Raji (cell line): ENCODE data around the gene RPS6KL1.

ENCODE experiments used
- POLR2A ChIP-seq: IDR thresholded peaks from 2 replicates; pipeline ENCODE4 v1.6.1; 2011; ENCODE audit warnings: low read depth, low read length, control low read depth; ENCODE audit not compliant: insufficient read depth

The RPS6KL1 gene

DNA sequence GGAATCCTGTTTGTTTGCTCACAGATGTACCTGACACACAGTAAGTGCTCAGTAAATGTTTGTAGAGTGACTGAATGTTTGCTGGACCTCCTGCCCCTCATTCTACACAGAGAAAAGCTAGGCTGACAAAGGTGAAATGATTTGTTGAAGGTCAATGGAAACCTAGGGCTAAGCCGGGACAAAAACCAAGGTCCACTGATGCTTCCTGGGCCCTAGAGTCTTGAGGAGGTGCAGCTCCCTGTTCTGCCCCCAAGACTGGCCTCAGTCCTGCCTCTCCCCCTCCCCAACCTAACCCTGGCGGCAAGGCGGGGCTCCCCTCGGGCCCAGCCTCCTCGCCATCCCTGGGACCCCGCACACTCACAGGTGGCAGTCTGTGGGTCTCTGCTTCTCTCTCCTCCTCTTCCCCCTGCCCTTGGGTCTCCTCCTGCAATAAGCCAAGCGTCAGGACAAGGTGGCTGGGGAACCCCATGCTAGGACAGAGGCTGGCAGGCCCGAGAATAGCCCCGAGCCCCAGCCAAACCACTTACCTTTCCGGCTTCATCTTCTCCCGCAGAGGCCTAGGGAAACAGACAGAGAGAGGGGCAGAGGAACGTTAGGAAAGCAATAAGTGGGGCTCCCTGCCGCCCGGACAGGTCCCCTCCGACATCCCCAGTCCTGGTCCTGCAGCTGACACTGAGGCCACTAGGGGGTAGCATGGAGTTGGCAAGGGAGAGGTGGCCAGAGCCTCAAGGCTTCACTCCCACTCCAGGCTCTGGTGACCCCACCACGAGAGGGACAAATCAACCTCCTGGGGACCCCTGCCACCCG is 23.0 kb upstream of the RPS6KL1 start:
- no peak for TF ChIP-seq POLR2A

DNA sequence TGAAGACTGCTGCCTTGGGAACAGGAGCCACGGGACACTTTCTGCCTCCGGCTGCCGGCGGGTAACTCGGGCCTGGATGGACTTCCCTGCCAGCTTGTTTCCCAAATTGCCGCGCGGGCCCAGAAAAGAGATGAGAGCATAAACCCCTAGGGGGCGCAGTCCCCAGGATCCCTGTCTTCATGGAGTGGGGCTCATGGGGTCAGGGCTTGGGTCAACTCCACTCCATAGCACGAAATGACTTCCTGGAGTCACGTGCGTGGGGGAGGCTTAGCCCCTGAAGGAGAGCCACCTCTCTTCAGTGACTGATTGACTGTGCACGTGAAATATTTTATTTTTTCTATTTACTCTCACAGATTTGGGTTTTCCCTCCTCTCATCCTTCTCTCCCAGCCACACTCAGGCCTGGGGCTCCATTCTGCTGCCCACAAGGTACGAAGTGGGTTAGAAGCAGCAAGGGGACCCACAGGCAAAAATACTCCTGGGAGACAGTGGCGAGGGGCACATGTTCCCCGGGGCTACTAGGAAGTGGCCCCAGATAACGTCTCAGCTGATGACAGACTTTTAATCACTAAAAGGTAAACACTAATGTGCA is 22.3 kb upstream of the RPS6KL1 start:
- TF ChIP-seq POLR2A, result no peak

- 0 out of 2 replicates have a peak, but pooled peaks have one; percentile 42 for TF ChIP-seq POLR2A
Measured at GRCh38 chr14:74942608-74943007, 19.5 kb upstream of the RPS6KL1 start.

DNA sequence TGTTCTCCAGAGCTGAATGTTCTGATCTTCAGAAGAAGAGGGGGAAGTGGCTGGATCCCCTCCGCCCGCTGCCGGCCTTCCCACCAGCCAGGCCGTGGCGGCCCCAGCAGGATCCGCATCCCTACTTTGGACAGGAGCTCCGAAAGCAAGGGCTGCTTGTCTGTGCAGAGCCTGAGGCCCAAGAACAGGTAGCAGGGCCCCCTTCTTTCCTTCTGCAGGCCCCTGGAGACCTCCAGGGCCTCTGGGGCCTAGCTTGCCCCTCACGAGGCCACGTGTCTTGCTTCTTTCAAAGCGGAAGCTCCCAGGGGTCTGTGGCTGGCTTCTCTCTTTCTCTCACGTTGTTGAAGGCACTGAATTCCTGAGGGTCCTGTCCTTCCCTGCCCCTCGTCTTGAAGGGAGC is 19.1 kb upstream of the RPS6KL1 start:
- TF ChIP-seq POLR2A, result no peak

- TF ChIP-seq POLR2A, result 0 out of 2 replicates have a peak, but pooled peaks have one; percentile 47
Measured at GRCh38 chr14:74941676-74942097, 18.6 kb upstream of the RPS6KL1 start.

- TF ChIP-seq POLR2A, result no peak
Measured at GRCh38 chr14:74940956-74941565, 18.0 kb upstream of the RPS6KL1 start.

- TF ChIP-seq POLR2A, result no peak
Measured at GRCh38 chr14:74938531-74939495, 15.8 kb upstream of the RPS6KL1 start.

GRCh38 chr14:74937171-74937570 is 14.1 kb upstream of the RPS6KL1 start:
- no peak for TF ChIP-seq POLR2A

GRCh38 chr14:74936731-74937130 is 13.7 kb upstream of the RPS6KL1 start:
- TF ChIP-seq POLR2A, result no peak

DNA sequence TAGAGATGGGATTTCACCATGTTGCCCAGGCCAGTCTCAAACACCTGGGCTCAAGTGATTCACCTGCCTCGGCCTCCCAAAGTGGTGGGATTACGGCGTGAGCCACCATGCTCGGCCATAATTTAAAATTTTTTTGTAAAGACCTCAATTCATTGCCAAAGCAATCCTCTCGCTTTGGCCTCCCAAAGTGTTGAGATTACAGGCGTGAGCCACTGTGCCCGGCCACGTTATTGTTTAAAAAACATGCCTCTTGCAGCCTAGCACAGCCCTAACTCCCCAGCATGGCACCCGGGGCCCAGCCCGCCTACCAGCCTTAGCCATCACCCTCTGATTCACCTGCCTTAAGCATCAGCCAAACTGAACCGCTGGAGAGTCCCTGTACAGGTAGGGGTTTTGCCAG is 13.1 kb upstream of the RPS6KL1 start:
- TF ChIP-seq POLR2A, result no peak

- no peak for TF ChIP-seq POLR2A
Measured at GRCh38 chr14:74935360-74935680, 12.3 kb upstream of the RPS6KL1 start.

GRCh38 chr14:74934476-74935359 is 11.7 kb upstream of the RPS6KL1 start:
- TF ChIP-seq POLR2A, result no peak

GRCh38 chr14:74934041-74934440 is 11.0 kb upstream of the RPS6KL1 start:
- no peak for TF ChIP-seq POLR2A

DNA sequence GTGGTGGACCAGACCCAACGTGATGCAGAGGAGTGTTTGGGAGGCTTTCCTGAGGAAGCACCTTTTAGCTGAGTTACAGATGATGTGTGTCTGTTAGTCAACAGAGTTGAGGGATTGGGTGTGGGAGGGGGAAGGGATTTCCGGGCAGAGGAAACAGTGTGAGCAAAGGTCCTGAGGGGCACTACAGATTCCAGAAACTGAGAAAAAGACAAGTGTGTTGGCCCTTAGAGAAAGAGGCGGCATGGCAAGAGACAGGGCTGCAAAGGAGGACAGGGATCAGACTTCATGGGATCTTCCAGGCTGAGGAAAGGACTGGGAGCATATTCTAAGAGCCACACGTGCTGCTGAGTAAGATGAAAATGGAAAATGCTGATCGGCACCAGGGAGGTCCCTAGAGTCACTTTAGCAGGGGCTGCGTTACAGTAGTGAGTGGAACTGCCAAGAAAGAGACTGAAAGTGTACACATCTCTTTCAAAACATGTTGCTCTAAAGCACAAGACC is 9.4 kb upstream of the RPS6KL1 start:
- no peak for TF ChIP-seq POLR2A
